ENCODE data around the gene IGF2BP3.

Gene IGF2BP3

GRCh38 chr7:23338439-23338838 lies 131.9 kb downstream of the IGF2BP3 start:
- Histone ChIP-seq H3K27ac (no peak overlapping the region), H3K9ac (no peak overlapping the region), H3K36me3 (no peaks in the 10 kb centered on the region), H3K4me2 (no peak overlapping the region), H3K27me3 (no peaks in the 10 kb centered on the region), H3K4me1 (peaks cover 30% of the 10 kb centered on the region), H3K4me3 (no peak overlapping the region), H4K20me1 (no peaks in the 10 kb centered on the region), H3K9me3 (peaks cover 13% of the 10 kb centered on the region)
- TF ChIP-seq Cebpa-rat (IDR thresholded peaks at IDR 0.05): no peak

- H4K20me1 ChIP-seq: no peaks in the 10 kb centered on the region
- peaks cover 13% of the 10 kb centered on the region for H3K9me3 ChIP-seq
- H3K9ac ChIP-seq: no peak overlapping the region
- no peak overlapping the region for H3K27ac ChIP-seq
- no peaks in the 10 kb centered on the region for H3K36me3 ChIP-seq
- H3K4me2 ChIP-seq: no peak overlapping the region
- TF ChIP-seq Cebpa-rat (IDR thresholded peaks at IDR 0.05): no peak
- peaks cover 19% of the 10 kb centered on the region for H3K4me1 ChIP-seq
- no peaks in the 10 kb centered on the region for H3K27me3 ChIP-seq
- no peak overlapping the region for H3K4me3 ChIP-seq
Measured at GRCh38 chr7:23337374-23337773, 132.9 kb downstream of the IGF2BP3 start.

GRCh38 chr7:23336799-23337283 lies 133.4 kb downstream of the IGF2BP3 start:
- Histone ChIP-seq H3K27me3 (no peaks in the 10 kb centered on the region), H3K4me1 (peaks cover 14% of the 10 kb centered on the region), H3K9me3 (peaks cover 13% of the 10 kb centered on the region), H3K4me2 (no peak overlapping the region), H3K36me3 (no peaks in the 10 kb centered on the region), H3K4me3 (no peak overlapping the region), H3K27ac (no peak overlapping the region), H4K20me1 (no peaks in the 10 kb centered on the region), H3K9ac (no peak overlapping the region)
- TF ChIP-seq Cebpa-rat (IDR thresholded peaks at IDR 0.05): no peak

GRCh38 chr7:23336086-23336485 lies 134.2 kb downstream of the IGF2BP3 start:
- Histone ChIP-seq H3K9me3 (peaks cover 13% of the 10 kb centered on the region), H3K27ac (no peak overlapping the region), H3K4me2 (no peak overlapping the region), H3K27me3 (no peaks in the 10 kb centered on the region), H3K36me3 (no peaks in the 10 kb centered on the region), H3K9ac (no peak overlapping the region), H4K20me1 (no peaks in the 10 kb centered on the region), H3K4me1 (peaks cover 6% of the 10 kb centered on the region; the same call in 1 of the 2 replicates), H3K4me3 (no peak overlapping the region)
- no peak for TF ChIP-seq Cebpa-rat (IDR thresholded peaks at IDR 0.05)

GRCh38 chr7:23335621-23336020 lies 134.7 kb downstream of the IGF2BP3 start:
- Histone ChIP-seq H3K27ac (no peak overlapping the region), H3K4me1 (0 out of 2 replicates have a peak, but pooled peaks cover 2% of the 10 kb centered on the region), H3K4me3 (no peak overlapping the region), H3K27me3 (no peaks in the 10 kb centered on the region), H3K9me3 (peaks cover 13% of the 10 kb centered on the region), H3K36me3 (no peaks in the 10 kb centered on the region), H3K4me2 (no peak overlapping the region), H4K20me1 (no peaks in the 10 kb centered on the region), H3K9ac (no peak overlapping the region)
- no peak for TF ChIP-seq Cebpa-rat (IDR thresholded peaks at IDR 0.05)

GRCh38 chr7:23335136-23335535 lies 135.2 kb downstream of the IGF2BP3 start:
- Histone ChIP-seq H3K4me2 (no peak overlapping the region), H3K9me3 (peaks cover 13% of the 10 kb centered on the region), H3K4me3 (no peak overlapping the region), H3K4me1 (no peaks in the 10 kb centered on the region), H3K27me3 (no peaks in the 10 kb centered on the region), H3K36me3 (no peaks in the 10 kb centered on the region), H3K27ac (no peak overlapping the region), H4K20me1 (no peaks in the 10 kb centered on the region), H3K9ac (no peak overlapping the region)
- TF ChIP-seq Cebpa-rat (IDR thresholded peaks at IDR 0.05): no peak

GRCh38 chr7:23334482-23335056 lies 135.7 kb downstream of the IGF2BP3 start:
- no peak overlapping the region for H3K4me2 ChIP-seq
- H3K9me3 ChIP-seq: peaks cover 13% of the 10 kb centered on the region
- no peaks in the 10 kb centered on the region for H3K36me3 ChIP-seq
- no peak overlapping the region for H3K4me3 ChIP-seq
- no peak overlapping the region for H3K27ac ChIP-seq
- no peak overlapping the region for H3K9ac ChIP-seq
- H3K27me3 ChIP-seq: no peaks in the 10 kb centered on the region
- no peaks in the 10 kb centered on the region for H3K4me1 ChIP-seq
- TF ChIP-seq Cebpa-rat (IDR thresholded peaks at IDR 0.05): no peak
- H4K20me1 ChIP-seq: no peaks in the 10 kb centered on the region

- Histone ChIP-seq H3K9ac (no peak overlapping the region), H4K20me1 (no peaks in the 10 kb centered on the region), H3K27ac (no peak overlapping the region), H3K4me3 (no peak overlapping the region), H3K4me2 (no peak overlapping the region), H3K27me3 (no peaks in the 10 kb centered on the region), H3K36me3 (no peaks in the 10 kb centered on the region), H3K4me1 (no peaks in the 10 kb centered on the region), H3K9me3 (peaks cover 13% of the 10 kb centered on the region)
- TF ChIP-seq Cebpa-rat (IDR thresholded peaks at IDR 0.05): no peak
Measured at GRCh38 chr7:23333671-23334246, 136.5 kb downstream of the IGF2BP3 start.

- no peaks in the 10 kb centered on the region for H3K36me3 ChIP-seq
Measured at GRCh38 chr7:23332910-23333612, 137.2 kb downstream of the IGF2BP3 start.

GRCh38 chr7:23332193-23332592 lies 138.1 kb downstream of the IGF2BP3 start:
- H3K4me3 ChIP-seq: no peak overlapping the region
- H3K36me3 ChIP-seq: no peaks in the 10 kb centered on the region
- no peak overlapping the region for H3K4me2 ChIP-seq
- no peak overlapping the region for H3K9ac ChIP-seq
- no peaks in the 10 kb centered on the region for H4K20me1 ChIP-seq
- peaks cover 7% of the 10 kb centered on the region for H3K9me3 ChIP-seq
- TF ChIP-seq Cebpa-rat (IDR thresholded peaks at IDR 0.05): no peak
- no peak overlapping the region for H3K27ac ChIP-seq
- H3K4me1 ChIP-seq: no peaks in the 10 kb centered on the region
- H3K27me3 ChIP-seq: no peaks in the 10 kb centered on the region

More at GRCh38 chr7:23332910-23333612, 137.2 kb downstream of the IGF2BP3 start:
- Histone ChIP-seq H3K4me1 (no peaks in the 10 kb centered on the region), H3K9me3 (peaks cover 13% of the 10 kb centered on the region), H4K20me1 (no peaks in the 10 kb centered on the region), H3K27ac (no peak overlapping the region), H3K27me3 (no peaks in the 10 kb centered on the region), H3K9ac (no peak overlapping the region), H3K4me3 (no peak overlapping the region), H3K4me2 (no peak overlapping the region)
- no peak for TF ChIP-seq Cebpa-rat (IDR thresholded peaks at IDR 0.05)
